CD8-positive, alpha-beta memory T cell (primary cell): ENCODE measurements around the gene CBFA2T3. TPM values are rescaled to one million over a fixed set of nuclear protein-coding genes. Genes with fewer than 3 reads are reported as not detected.

ENCODE experiments used
- CTCF ChIA-PET: fragments of 350-600 bp; sonication (Branson Sonifier 250); formaldehyde crosslinking; loops from one replicate; lab custom pipeline; 2021; ENCODE audit warnings: antibody characterized with exemption; lab: Charles Lee
- POLR2A ChIA-PET: fragments of 350-600 bp; sonication (Branson Sonifier 250); formaldehyde crosslinking; loops from one replicate; lab custom pipeline; 2021; ENCODE audit warnings: antibody characterized with exemption; lab: Charles Lee
- DNase-seq, 5 donors: peaks; one replicate each; pipeline versions ENCODE4 v3.0.0 to v3.0.0-alpha.2; 2020 to 2022; ENCODE audit warnings: mixed read lengths in 1 of 5
- H3K27ac ChIP-seq: one replicate; pipeline ENCODE4 v1.7.0; 2013; ENCODE audit warnings: low read depth, mild to moderate bottlenecking, low read length, moderate library complexity
- H3K27me3 ChIP-seq: 2 replicates; pipeline ENCODE4 v1.7.0; 2013; ENCODE audit warnings: low read length, mild to moderate bottlenecking; ENCODE audit not compliant: insufficient read depth, poor library complexity, severe bottlenecking
- H3K36me3 ChIP-seq: 2 replicates; pipeline ENCODE4 v1.7.0; 2013; ENCODE audit warnings: mild to moderate bottlenecking, low read length, moderate library complexity; ENCODE audit not compliant: insufficient read depth
- H3K4me1 ChIP-seq: 2 replicates; pipeline ENCODE4 v1.7.0; 2013; ENCODE audit warnings: mild to moderate bottlenecking, low read length, moderate library complexity; ENCODE audit not compliant: insufficient read depth
- H3K4me3 ChIP-seq: 2 replicates; pipeline ENCODE4 v1.7.0; 2013; ENCODE audit warnings: mild to moderate bottlenecking, low read length
- H3K9me3 ChIP-seq: 2 replicates; pipeline ENCODE4 v1.7.0; 2013; ENCODE audit warnings: mild to moderate bottlenecking, low read length
- H3K27ac Mint-ChIP-seq, 8 donors: one replicate each; pipeline ENCODE4 v1.8.0; 2020 to 2021; ENCODE audit warnings: mixed read lengths in 8 of 8, mild to moderate bottlenecking in 6 of 8, inconsistent platforms in 3 of 8, moderate library complexity in 3 of 8
- H3K27me3 Mint-ChIP-seq, 2 donors: one replicate each; pipeline ENCODE4 v1.8.0; 2020 to 2021; ENCODE audit warnings: mixed read lengths in 2 of 2, mild to moderate bottlenecking in 1 of 2, moderate library complexity in 1 of 2
- H3K36me3 Mint-ChIP-seq, 3 donors: one replicate each; pipeline ENCODE4 v1.8.0; 2020 to 2021; ENCODE audit warnings: mixed read lengths in 3 of 3, inconsistent platforms in 1 of 3, mild to moderate bottlenecking in 1 of 3
- H3K4me1 Mint-ChIP-seq, 3 donors: one replicate each; pipeline ENCODE4 v1.8.0; 2020 to 2021; ENCODE audit warnings: mixed read lengths in 3 of 3, inconsistent platforms in 1 of 3, mild to moderate bottlenecking in 1 of 3
- H3K4me3 Mint-ChIP-seq, 7 donors: one replicate each; pipeline ENCODE4 v1.8.0; 2020 to 2021; ENCODE audit warnings: mixed read lengths in 7 of 7, mild to moderate bottlenecking in 6 of 7, moderate library complexity in 4 of 7, inconsistent platforms in 2 of 7
- H3K9me3 Mint-ChIP-seq, 5 donors: one replicate each; pipeline ENCODE4 v1.8.0; 2020 to 2022; ENCODE audit warnings: mixed read lengths in 5 of 5, mild to moderate bottlenecking in 3 of 5, moderate library complexity in 2 of 5, inconsistent platforms in 1 of 5
- polyA plus RNA-seq: library from polyadenylated mRNA; unstranded; fragments of 300-500 nt; fragmentation: Illumina TruSeq; gene quantifications from one replicate; pipeline ENCODE4 v1.2.3, GENCODE V29; 2021
- total RNA-seq, 2 experiments: library from RNA; stranded (reverse); gene quantifications; one replicate each; pipeline ENCODE4 v1.2.3, GENCODE V29; 2021

The CBFA2T3 gene
- total and polyA plus RNA-seq, 3 experiments from 2014 or later = 0.22 TPM; not detected in 2

- ChIA-PET CTCF (no interaction called here), POLR2A (no interaction called here)
- Mint-ChIP-seq H3K27ac (no peak overlapping the region), H3K36me3 (no peaks in the 10 kb centered on the region), H3K4me3 (no peak overlapping the region), H3K27me3 (peaks cover 5 to 9% of the 10 kb centered on the region in 2 donors), H3K9me3 (no peaks in the 10 kb centered on the region), H3K4me1 (no peaks in the 10 kb centered on the region)
- H3K9me3 ChIP-seq = no peaks in the 10 kb centered on the region
- H3K36me3 ChIP-seq = no peaks in the 10 kb centered on the region
- H3K27me3 ChIP-seq = no peaks in the 10 kb centered on the region
- H3K4me3 ChIP-seq = no peak overlapping the region
- no peak overlapping the region for H3K27ac ChIP-seq
- no peaks in the 10 kb centered on the region for H3K4me1 ChIP-seq
- DNase-seq = no peak
Measured at GRCh38 chr16:88911946-88912310, 65.1 kb downstream of the CBFA2T3 start.

GRCh38 chr16:88911136-88911945 is 65.7 kb downstream of the CBFA2T3 start:
- no peaks in the 10 kb centered on the region for H3K36me3 ChIP-seq
- H3K4me1 Mint-ChIP-seq = no peaks in the 10 kb centered on the region
- H3K4me3 Mint-ChIP-seq = no peak overlapping the region
- no peak overlapping the region for H3K27ac Mint-ChIP-seq
- no peak overlapping the region for H3K27ac ChIP-seq
- ChIA-PET CTCF (no interaction called here), POLR2A (no interaction called here)
- no peak for DNase-seq
- peaks cover 3 to 9% of the 10 kb centered on the region in 2 donors for H3K27me3 Mint-ChIP-seq
- no peaks in the 10 kb centered on the region for H3K9me3 ChIP-seq
- H3K27me3 ChIP-seq = no peaks in the 10 kb centered on the region
- no peaks in the 10 kb centered on the region for H3K36me3 Mint-ChIP-seq
- H3K9me3 Mint-ChIP-seq = no peaks in the 10 kb centered on the region
- H3K4me3 ChIP-seq = no peak overlapping the region
- H3K4me1 ChIP-seq = no peaks in the 10 kb centered on the region

DNA sequence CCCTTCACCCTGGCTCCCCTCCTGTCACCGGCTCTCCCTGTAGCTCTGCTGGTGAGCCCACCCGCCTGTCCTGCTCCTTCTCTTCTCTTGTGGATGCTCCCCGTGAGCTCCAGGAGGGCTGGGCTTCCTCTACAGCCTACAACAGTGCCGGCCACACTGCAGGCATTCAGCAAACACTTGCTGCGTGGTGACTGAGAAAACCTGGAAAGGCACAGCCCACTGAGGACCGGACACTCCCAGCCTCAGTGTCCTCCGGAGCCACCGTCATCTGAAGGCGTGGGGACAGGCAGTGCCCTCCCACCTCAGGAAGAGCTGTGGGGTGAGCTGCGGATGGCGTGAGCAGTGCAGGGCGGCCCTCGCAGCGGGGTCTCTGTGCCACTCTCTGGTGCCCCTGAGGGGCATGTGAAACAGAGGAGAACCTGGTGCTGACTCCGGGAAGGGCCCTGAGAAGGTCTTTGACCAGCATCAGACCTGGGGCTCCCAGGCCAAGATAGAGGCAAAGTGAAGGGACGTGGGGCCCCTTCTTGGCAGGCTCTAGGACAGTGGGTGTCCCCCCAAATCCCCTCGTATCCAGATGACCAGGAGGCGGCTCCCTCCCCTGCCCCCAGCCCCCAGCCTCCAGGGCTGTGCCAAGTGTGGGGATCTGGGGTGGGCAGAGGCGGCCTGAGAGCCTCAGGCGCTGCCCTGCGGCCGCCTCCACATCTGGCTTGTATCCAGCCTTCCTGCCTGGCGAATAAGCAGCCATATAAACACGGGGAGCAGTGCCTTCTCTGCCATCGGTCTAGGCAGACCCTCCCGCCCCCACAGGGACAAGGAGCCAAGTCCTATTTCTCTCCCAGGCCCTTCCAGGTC is 66.5 kb downstream of the CBFA2T3 start:
- ChIA-PET POLR2A (no interaction called here), CTCF (no interaction called here)
- H3K27ac ChIP-seq = no peak overlapping the region

DNA sequence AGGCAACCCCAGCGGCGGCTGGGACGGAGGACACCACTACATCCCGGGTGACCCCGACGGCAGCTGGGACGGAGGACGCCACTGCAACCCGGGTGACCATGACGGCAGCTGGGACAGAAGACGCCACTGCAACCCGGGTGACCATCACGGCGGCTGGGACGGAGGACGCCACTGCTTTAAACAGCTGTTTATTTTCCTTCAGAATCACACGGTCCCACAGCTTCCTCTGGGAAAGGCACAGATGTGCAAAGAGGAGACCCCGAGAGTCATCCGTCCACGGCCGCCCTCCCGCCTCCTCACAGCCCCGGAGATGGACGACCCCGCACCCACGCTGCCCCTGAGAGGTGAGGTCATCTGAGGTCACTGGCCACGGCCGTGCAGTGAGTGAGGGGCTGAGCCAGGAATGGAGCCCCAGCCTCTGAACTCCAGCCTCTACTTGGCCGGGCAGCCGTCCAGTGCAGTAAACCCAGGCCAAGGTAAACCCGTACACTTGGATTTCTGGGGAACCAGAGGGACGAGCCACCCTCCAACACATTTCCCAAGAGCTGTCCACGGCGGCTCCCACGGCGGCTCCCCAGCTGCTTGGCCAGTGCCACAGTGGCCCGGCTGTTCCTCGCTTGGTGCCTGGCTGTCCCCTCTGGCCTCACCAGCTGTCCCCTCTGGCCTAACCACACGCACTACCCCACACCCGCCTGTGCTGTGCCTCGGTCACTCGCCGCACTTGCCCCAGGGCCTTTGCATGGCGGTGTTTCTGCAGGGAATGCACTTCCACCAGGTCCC is 67.4 kb downstream of the CBFA2T3 start:
- H3K9me3 Mint-ChIP-seq = no peaks in the 10 kb centered on the region
- H3K36me3 Mint-ChIP-seq = no peaks in the 10 kb centered on the region
- Histone ChIP-seq H3K4me3 (no peak overlapping the region), H3K9me3 (no peaks in the 10 kb centered on the region), H3K4me1 (no peaks in the 10 kb centered on the region), H3K27me3 (no peaks in the 10 kb centered on the region), H3K36me3 (no peaks in the 10 kb centered on the region), H3K27ac (no peak overlapping the region)
- H3K4me3 Mint-ChIP-seq = no peak overlapping the region
- ChIA-PET CTCF (no interaction called here), POLR2A (no interaction called here)
- no peaks in the 10 kb centered on the region for H3K4me1 Mint-ChIP-seq
- no peak overlapping the region for H3K27ac Mint-ChIP-seq
- no peak for DNase-seq
- H3K27me3 Mint-ChIP-seq = peaks cover 2 to 9% of the 10 kb centered on the region in 2 donors

More for the DNA sequence above, 66.5 kb downstream of the CBFA2T3 start:
- H3K4me1 ChIP-seq = no peaks in the 10 kb centered on the region
- Mint-ChIP-seq H3K4me3 (no peak overlapping the region), H3K9me3 (no peaks in the 10 kb centered on the region), H3K4me1 (no peaks in the 10 kb centered on the region), H3K36me3 (no peaks in the 10 kb centered on the region), H3K27me3 (peaks cover 2 to 9% of the 10 kb centered on the region in 2 donors), H3K27ac (no peak overlapping the region)
- H3K27me3 ChIP-seq = no peaks in the 10 kb centered on the region
- no peak overlapping the region for H3K4me3 ChIP-seq
- DNase-seq = no peak
- no peaks in the 10 kb centered on the region for H3K36me3 ChIP-seq
- no peaks in the 10 kb centered on the region for H3K9me3 ChIP-seq

DNA sequence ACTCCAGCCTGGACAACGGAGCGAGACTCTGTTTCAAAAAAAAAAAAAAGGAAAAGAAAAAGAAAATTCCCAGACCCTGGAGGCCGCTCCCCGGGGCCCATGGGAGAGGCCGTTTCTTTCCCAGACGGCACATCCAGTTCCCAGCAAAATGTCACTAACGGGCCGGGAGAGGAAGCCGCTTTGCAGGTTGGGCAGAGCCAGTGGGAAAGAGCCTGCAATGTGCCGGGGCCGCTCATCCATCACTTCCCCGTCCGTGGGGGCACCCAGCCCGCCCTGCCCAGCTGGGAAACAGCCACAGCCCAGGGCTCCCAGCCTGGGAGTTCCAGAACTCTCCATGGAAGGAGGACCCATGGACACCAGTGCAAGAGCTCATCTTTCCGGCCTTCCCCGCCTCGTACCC is 68.7 kb downstream of the CBFA2T3 start:
- Histone ChIP-seq H3K27me3 (no peaks in the 10 kb centered on the region), H3K36me3 (no peaks in the 10 kb centered on the region), H3K9me3 (no peaks in the 10 kb centered on the region), H3K4me1 (no peaks in the 10 kb centered on the region), H3K27ac (no peak overlapping the region), H3K4me3 (no peak overlapping the region)
- Mint-ChIP-seq H3K4me1 (no peaks in the 10 kb centered on the region), H3K4me3 (no peak overlapping the region), H3K36me3 (no peaks in the 10 kb centered on the region), H3K27ac (no peak overlapping the region), H3K9me3 (no peaks in the 10 kb centered on the region), H3K27me3 (peaks cover 2 to 4% of the 10 kb centered on the region in 2 donors)
- DNase-seq = no peak
- POLR2A ChIA-PET = no interaction called here
- CTCF ChIA-PET = no interaction called here

GRCh38 chr16:88907768-88908167 is 69.2 kb downstream of the CBFA2T3 start:
- no peak for DNase-seq
- Histone ChIP-seq H3K4me1 (no peaks in the 10 kb centered on the region), H3K36me3 (no peaks in the 10 kb centered on the region), H3K9me3 (no peaks in the 10 kb centered on the region), H3K4me3 (no peak overlapping the region), H3K27ac (no peak overlapping the region), H3K27me3 (no peaks in the 10 kb centered on the region)
- Mint-ChIP-seq H3K27ac (no peak overlapping the region), H3K9me3 (no peaks in the 10 kb centered on the region), H3K36me3 (no peaks in the 10 kb centered on the region), H3K27me3 (peaks cover 2 to 4% of the 10 kb centered on the region in 2 donors), H3K4me1 (peaks cover 0 to 2% (median 0%) of the 10 kb centered on the region in 3 donors), H3K4me3 (no peak overlapping the region)
- CTCF ChIA-PET = no interaction called here
- POLR2A ChIA-PET = no interaction called here

DNA sequence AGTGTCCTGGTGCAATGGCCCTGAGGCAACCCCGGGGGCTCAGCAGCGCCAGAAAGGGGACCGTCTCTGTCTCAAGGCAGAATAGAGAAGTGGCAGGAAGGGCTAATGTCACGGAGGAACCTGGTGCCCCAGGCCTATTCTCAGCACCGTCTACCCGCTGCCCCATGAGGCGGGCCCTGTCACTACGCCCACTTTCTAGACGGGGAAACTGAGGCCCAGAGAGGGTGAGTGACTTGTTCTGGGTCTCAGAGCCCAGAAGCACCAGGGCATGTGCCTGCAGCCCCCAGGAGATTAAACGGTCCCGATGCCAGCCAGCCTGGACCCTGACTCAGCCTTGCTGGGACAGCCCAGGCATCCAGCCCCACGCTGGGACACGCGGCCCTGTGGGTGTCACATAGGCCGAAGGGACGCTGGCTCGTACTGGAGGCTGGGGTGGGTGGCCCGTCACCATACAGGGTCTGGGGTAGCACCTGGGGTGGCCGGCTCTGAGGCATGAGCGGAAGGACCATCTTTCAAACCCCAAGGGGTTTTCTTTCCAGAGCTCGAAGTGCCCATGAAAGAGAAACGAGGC is 70.4 kb downstream of the CBFA2T3 start:
- H3K27me3 ChIP-seq = no peaks in the 10 kb centered on the region
- H3K9me3 Mint-ChIP-seq = no peaks in the 10 kb centered on the region

More for the DNA sequence above, 70.4 kb downstream of the CBFA2T3 start:
- Mint-ChIP-seq H3K4me3 (no peak overlapping the region), H3K27me3 (peaks cover 0 to 2% of the 10 kb centered on the region in 2 donors), H3K27ac (no peak overlapping the region), H3K36me3 (no peaks in the 10 kb centered on the region), H3K4me1 (peaks cover 0 to 3% (median 0%) of the 10 kb centered on the region in 3 donors)
- CTCF ChIA-PET = no interaction called here
- Histone ChIP-seq H3K4me3 (no peak overlapping the region), H3K27ac (no peak overlapping the region), H3K4me1 (no peaks in the 10 kb centered on the region), H3K9me3 (no peaks in the 10 kb centered on the region), H3K36me3 (no peaks in the 10 kb centered on the region)
- POLR2A ChIA-PET = no interaction called here
- no peak for DNase-seq
